PC-9 (cell line): ENCODE data around the gene STK39. TPM values are rescaled to one million over a fixed set of nuclear protein-coding genes. Genes with fewer than 3 reads are reported as not detected.

Source experiments
- BruUV-seq: library from RNA; stranded (reverse); fragments of 400-500 nt; replicated peaks from 2 replicates; lab custom pipeline; 2021; lab: Mats Ljungman, UMichigan
- CTCF ChIA-PET: fragments of 300-600 bp; sonication (Branson Sonifier 250); formaldehyde crosslinking; loops from one replicate; lab custom pipeline; 2022; ENCODE audit warnings: antibody characterized with exemption; lab: Charles Lee
- POLR2A ChIA-PET: fragments of 300-600 bp; sonication (Branson Sonifier 250); formaldehyde crosslinking; loops from one replicate; lab custom pipeline; 2022; ENCODE audit warnings: antibody characterized with exemption; ENCODE audit not compliant: unreplicated experiment; lab: Charles Lee
- DNase-seq, 2 experiments: peaks; one replicate each; pipeline versions ENCODE4 v3.0.0 to v3.0.0-alpha.2; 2015 to 2022; ENCODE audit warnings: mixed read lengths in 1 of 2
- H2AFZ ChIP-seq: fragments of 200-600 bp; sonication (generic); 2 replicates; pipeline ENCODE4 v1.8.1; 2017; ENCODE audit warnings: antibody characterized with exemption
- H3F3A ChIP-seq: fragments of 200-600 bp; sonication (generic); 2 replicates; pipeline ENCODE4 v1.8.1; 2017; ENCODE audit warnings: antibody characterized with exemption, mild to moderate bottlenecking, low read depth; ENCODE audit not compliant: insufficient read depth
- H3K27ac ChIP-seq: fragments of 200-600 bp; sonication (generic); 2 replicates; pipeline ENCODE4 v1.6.1; 2016; ENCODE audit warnings: mixed run types
- H3K27me3 ChIP-seq: fragments of 200-600 bp; sonication (generic); 2 replicates; pipeline ENCODE4 v1.6.1; 2016; ENCODE audit warnings: low read depth, mixed run types; ENCODE audit not compliant: insufficient read depth
- H3K36me3 ChIP-seq: fragments of 200-600 bp; sonication (generic); 2 replicates; pipeline ENCODE4 v1.6.1; 2016; ENCODE audit warnings: low read depth, mixed run types
- H3K4me1 ChIP-seq: fragments of 200-600 bp; sonication (generic); replicated peaks from 2 replicates; pipeline ENCODE4 v1.6.1; 2016; ENCODE audit warnings: mixed run types; ENCODE audit not compliant: insufficient read depth
- H3K4me2 ChIP-seq: fragments of 200-600 bp; sonication (generic); 2 replicates; pipeline ENCODE4 v1.6.1; 2017; ENCODE audit warnings: mixed run types
- H3K4me3 ChIP-seq: fragments of 200-600 bp; sonication (generic); 2 replicates; pipeline ENCODE4 v1.6.1; 2016; ENCODE audit warnings: mixed run types
- H3K79me2 ChIP-seq: fragments of 200-600 bp; sonication (generic); 2 replicates; pipeline ENCODE4 v1.6.1; 2017; ENCODE audit warnings: low read depth, mixed run types
- H3K9me2 ChIP-seq: fragments of 200-600 bp; sonication (generic); 2 replicates; pipeline ENCODE4 v1.8.1; 2017; ENCODE audit warnings: mild to moderate bottlenecking; ENCODE audit not compliant: insufficient read depth
- H3K9me3 ChIP-seq: fragments of 200-600 bp; sonication (generic); 2 replicates; pipeline ENCODE4 v1.8.1; 2016; ENCODE audit warnings: low read depth; ENCODE audit not compliant: insufficient read depth
- H4K20me1 ChIP-seq: fragments of 200-600 bp; sonication (generic); 2 replicates; pipeline ENCODE4 v1.8.1; 2017; ENCODE audit not compliant: insufficient read depth
- CTCF ChIP-seq: fragments of 200-600 bp; sonication (generic); conservative IDR thresholded peaks from 2 replicates; pipeline ENCODE4 v1.6.1; 2017; ENCODE audit warnings: mixed run types, antibody characterized with exemption, mild to moderate bottlenecking, moderate library complexity
- EZH2 ChIP-seq: fragments of 200-600 bp; sonication (generic); IDR thresholded peaks from 2 replicates; pipeline ENCODE4 v1.8.0; 2017; ENCODE audit warnings: antibody characterized with exemption, low read depth
- intact Hi-C: fragments of 100-400 bp; cut with micrococcal nuclease; formaldehyde crosslinking; loops from one replicate; pipeline ENCODE4 v1.10.0; 2022; ENCODE audit not compliant: unreplicated experiment
- total RNA-seq: library from RNA; stranded (reverse); gene quantifications from 2 replicates; pipeline ENCODE4 v1.2.3, GENCODE V29; 2021

STK39 gene
- total RNA-seq, 1 experiment from 2014 or later: 14.5 TPM

GRCh38 chr2:168210895-168211570, 36.4 kb downstream of the STK39 start:
- H3K36me3 ChIP-seq: peaks cover 5% of the 10 kb centered on the region; the same call in 1 of the 2 replicates
- no peaks in the 10 kb centered on the region for H4K20me1 ChIP-seq
- H3K4me2 ChIP-seq: peak overlapping the region; percentile 73
- peak overlapping the region; percentile 27; the same call in 1 of the 2 replicates for H3K4me3 ChIP-seq
- H2AFZ ChIP-seq: no peak overlapping the region
- TF ChIP-seq CTCF (no peak), EZH2 (no peak)
- no TSS peak for BruUV-seq
- intact Hi-C loops: loop anchor here (2.0 to 10.0 kb wide), 3 partner anchors 18 to 1976 kb away; partner anchors contain the start of gene STK39
- peaks cover 54% of the 10 kb centered on the region for H3K4me1 ChIP-seq
- ChIA-PET POLR2A (no interaction called here), CTCF (no interaction called here)
- peak overlapping the region; percentile 99 for H3K27ac ChIP-seq
- peaks cover 29% of the 10 kb centered on the region for H3F3A ChIP-seq
- DNase-seq: peak; percentile 23 to 98
- no peaks in the 10 kb centered on the region for H3K27me3 ChIP-seq
- H3K79me2 ChIP-seq: peaks cover 59% of the 10 kb centered on the region
- no peaks in the 10 kb centered on the region for H3K9me3 ChIP-seq
- no peaks in the 10 kb centered on the region for H3K9me2 ChIP-seq

- intact Hi-C loops: loop anchor here (2.0 to 10.0 kb wide), 3 partner anchors 18 to 1976 kb away; partner anchors contain the start of gene STK39
- Histone ChIP-seq H3K4me2 (peak overlapping the region; percentile 73), H4K20me1 (no peaks in the 10 kb centered on the region), H2AFZ (no peak overlapping the region), H3K27me3 (no peaks in the 10 kb centered on the region), H3K4me1 (peaks cover 54% of the 10 kb centered on the region), H3K27ac (peak overlapping the region; percentile 99), H3K36me3 (peaks cover 5% of the 10 kb centered on the region; the same call in 1 of the 2 replicates), H3K79me2 (peaks cover 55% of the 10 kb centered on the region), H3K9me3 (no peaks in the 10 kb centered on the region), H3K9me2 (no peaks in the 10 kb centered on the region), H3F3A (peaks cover 29% of the 10 kb centered on the region), H3K4me3 (peak overlapping the region; percentile 27; the same call in 1 of the 2 replicates)
- DNase-seq: peak in 1 of 2 experiments; percentile 87
- TSS peak; percentile 66 for BruUV-seq
- POLR2A ChIA-PET: no interaction called here
- CTCF ChIA-PET: no interaction called here
- no peak for TF ChIP-seq EZH2
- TF ChIP-seq CTCF: no peak
Observed at GRCh38 chr2:168210216-168210894, 37.0 kb downstream of the STK39 start.

GRCh38 chr2:168208652-168209051, 38.7 kb downstream of the STK39 start:
- Histone ChIP-seq H3K36me3 (peaks cover 5% of the 10 kb centered on the region; the same call in 1 of the 2 replicates), H3K9me2 (no peaks in the 10 kb centered on the region), H3K27me3 (no peaks in the 10 kb centered on the region), H3K4me1 (peaks cover 49% of the 10 kb centered on the region), H3K4me2 (peak overlapping the region; percentile 46), H3K79me2 (peaks cover 56% of the 10 kb centered on the region), H3K9me3 (no peaks in the 10 kb centered on the region), H3K27ac (peak overlapping the region; percentile 99), H3K4me3 (no peak overlapping the region), H4K20me1 (no peaks in the 10 kb centered on the region), H2AFZ (no peak overlapping the region), H3F3A (peaks cover 29% of the 10 kb centered on the region)
- CTCF ChIA-PET: no interaction called here
- DNase-seq: peak in 1 of 2 experiments; percentile 36
- no peak for TF ChIP-seq EZH2
- no peak for TF ChIP-seq CTCF
- POLR2A ChIA-PET: no interaction called here
- intact Hi-C loops: no loop called here
- no TSS peak for BruUV-seq
